Trophoblast cell (in vitro differentiated cells and primary cell): Measurements from ENCODE around the gene PASK.

Source experiments
- DNase-seq, 2 donors: peaks; one replicate each; pipeline ENCODE4 v3.0.0-alpha.2; 2016
- H2AFZ ChIP-seq: 2 replicates; pipeline ENCODE4 v1.6.1; 2013; ENCODE audit warnings: low read length, moderate library complexity, mild to moderate bottlenecking; ENCODE audit not compliant: insufficient read depth, poor library complexity
- H2AK5ac ChIP-seq: 2 replicates; pipeline ENCODE4 v1.6.1; 2013; ENCODE audit warnings: mild to moderate bottlenecking, low read length
- H2BK120ac ChIP-seq: 2 replicates; pipeline ENCODE4 v1.6.1; 2013; ENCODE audit warnings: low read length, mild to moderate bottlenecking, moderate library complexity; ENCODE audit not compliant: insufficient read depth, poor library complexity
- H2BK12ac ChIP-seq: 2 replicates; pipeline ENCODE4 v1.6.1; 2013; ENCODE audit warnings: mild to moderate bottlenecking, low read length, moderate library complexity
- H2BK5ac ChIP-seq: 2 replicates; pipeline ENCODE4 v1.6.1; 2013; ENCODE audit warnings: low read length, low read depth, moderate library complexity, mild to moderate bottlenecking; ENCODE audit not compliant: poor library complexity
- H3K14ac ChIP-seq: 2 replicates; pipeline ENCODE4 v1.6.1; 2013; ENCODE audit warnings: mild to moderate bottlenecking, low read length
- H3K18ac ChIP-seq: 2 replicates; pipeline ENCODE4 v1.6.1; 2013; ENCODE audit warnings: mild to moderate bottlenecking, low read length
- H3K23ac ChIP-seq: 2 replicates; pipeline ENCODE4 v1.6.1; 2013; ENCODE audit warnings: low read length
- H3K27ac ChIP-seq: 2 replicates; pipeline ENCODE4 v1.5.1; 2013; ENCODE audit warnings: low read depth, mild to moderate bottlenecking, inconsistent platforms, low read length, moderate library complexity
- H3K27me3 ChIP-seq: 2 replicates; pipeline ENCODE4 v1.6.1; 2013; ENCODE audit warnings: inconsistent platforms, mild to moderate bottlenecking, low read length, moderate library complexity; ENCODE audit not compliant: insufficient read depth
- H3K36me3 ChIP-seq, 2 experiments: 1 replicate in 1 of 2; 2 replicates in 1 of 2; pipeline ENCODE4 v1.6.1; 2013; ENCODE audit warnings: low read length in 2 of 2, mild to moderate bottlenecking in 2 of 2, moderate library complexity in 1 of 2; ENCODE audit not compliant: insufficient read depth in 2 of 2, control insufficient read depth in 1 of 2
- H3K4ac ChIP-seq: 2 replicates; pipeline ENCODE4 v1.6.1; 2013; ENCODE audit warnings: low read depth, mild to moderate bottlenecking, low read length, moderate library complexity
- H3K4me1 ChIP-seq, 2 experiments: 1 replicate in 1 of 2; 2 replicates in 1 of 2; pipeline ENCODE4 v1.6.1; 2013; ENCODE audit warnings: low read length in 2 of 2, mild to moderate bottlenecking in 2 of 2, moderate library complexity in 1 of 2; ENCODE audit not compliant: insufficient read depth in 2 of 2, control insufficient read depth in 1 of 2
- H3K4me2 ChIP-seq: 2 replicates; pipeline ENCODE4 v1.6.1; 2013; ENCODE audit warnings: inconsistent platforms, mild to moderate bottlenecking, low read length, moderate library complexity
- H3K4me3 ChIP-seq: 2 replicates; pipeline ENCODE4 v1.5.1; 2013; ENCODE audit warnings: mild to moderate bottlenecking, low read depth, low read length, inconsistent platforms
- H3K79me1 ChIP-seq: one replicate; pipeline ENCODE4 v1.6.1; 2013; ENCODE audit warnings: low read length
- H3K79me2 ChIP-seq: 2 replicates; pipeline ENCODE4 v1.6.1; 2013; ENCODE audit warnings: low read length, mild to moderate bottlenecking; ENCODE audit not compliant: control insufficient read depth, insufficient read depth, poor library complexity
- H3K9ac ChIP-seq: 2 replicates; pipeline ENCODE4 v1.6.1; 2013; ENCODE audit warnings: mild to moderate bottlenecking, low read length
- H3K9me3 ChIP-seq: 2 replicates; pipeline ENCODE4 v1.6.1; 2013; ENCODE audit warnings: low read depth, mild to moderate bottlenecking, control low read depth, inconsistent platforms, low read length; ENCODE audit not compliant: insufficient read depth
- H4K12ac ChIP-seq: 2 replicates; pipeline ENCODE4 v1.6.1; 2013; ENCODE audit warnings: low read depth, mild to moderate bottlenecking, low read length, moderate library complexity
- H4K8ac ChIP-seq: 2 replicates; pipeline ENCODE4 v1.6.1; 2013; ENCODE audit warnings: low read depth, mild to moderate bottlenecking, low read length, moderate library complexity
- H4K91ac ChIP-seq: one replicate; pipeline ENCODE4 v1.6.1; 2013; ENCODE audit warnings: low read depth, mild to moderate bottlenecking, low read length, moderate library complexity
- whole genome bisulfite sequencing: extraction: QIAGEN DNeasy Blood & Tissue Kit; methylation state at CpG from one replicate; pipeline ENCODE4 v1.1.7; 2013; ENCODE audit warnings: missing lambda C conversion rate; ENCODE audit not compliant: insufficient read length, insufficient coverage; ENCODE audit errors: extremely low coverage; 5-methylcytosine and 5-hydroxymethylcytosine counted together

Gene PASK

GRCh38 chr2:241147336-241147735 is 1.9 kb downstream of the PASK start:
- no peak overlapping the region for H3K9ac ChIP-seq
- H3K4me1 ChIP-seq = peaks cover 6 to 13% of the 10 kb centered on the region in 2 experiments
- no peaks in the 10 kb centered on the region for H3K27me3 ChIP-seq
- H3K14ac ChIP-seq = no peak overlapping the region
- no peak overlapping the region for H2AK5ac ChIP-seq
- no peak overlapping the region for H4K8ac ChIP-seq
- no peak overlapping the region for H3K23ac ChIP-seq
- WGBS = no CpG with 5 or more reads among the region's 3 CpGs
- peaks cover 7% of the 10 kb centered on the region for H3K79me1 ChIP-seq
- H2BK5ac ChIP-seq = no peak overlapping the region
- no peak overlapping the region for H4K12ac ChIP-seq
- H3K9me3 ChIP-seq = no peaks in the 10 kb centered on the region
- peaks cover 0 to 3% of the 10 kb centered on the region in 2 experiments for H3K36me3 ChIP-seq
- H3K4ac ChIP-seq = no peak overlapping the region
- H3K4me3 ChIP-seq = no peak overlapping the region
- no peak for DNase-seq
- H3K18ac ChIP-seq = no peak overlapping the region
- no peak overlapping the region for H4K91ac ChIP-seq
- no peak overlapping the region for H2BK12ac ChIP-seq
- H3K4me2 ChIP-seq = no peak overlapping the region
- no peak overlapping the region for H3K27ac ChIP-seq
- H3K79me2 ChIP-seq = peaks cover 5% of the 10 kb centered on the region
- no peak overlapping the region for H2BK120ac ChIP-seq
- no peak overlapping the region for H2AFZ ChIP-seq

GRCh38 chr2:241146286-241146685 is 3.0 kb downstream of the PASK start:
- no CpG with 5 or more reads among the region's 4 CpGs for WGBS
- no peak for DNase-seq

GRCh38 chr2:241142593-241142992 is 6.7 kb downstream of the PASK start:
- no peak overlapping the region for H2BK12ac ChIP-seq
- H3K4me3 ChIP-seq = no peak overlapping the region
- no peak overlapping the region for H2BK120ac ChIP-seq
- H4K12ac ChIP-seq = no peak overlapping the region
- no peak overlapping the region for H3K4me2 ChIP-seq
- no peak for DNase-seq
- H3K4me1 ChIP-seq = no peaks in the 10 kb centered on the region
- WGBS = no CpG with 5 or more reads among the region's 9 CpGs
- H3K18ac ChIP-seq = no peak overlapping the region
- no peak overlapping the region for H2BK5ac ChIP-seq
- H3K9ac ChIP-seq = no peak overlapping the region
- no peak overlapping the region for H3K23ac ChIP-seq
- H2AFZ ChIP-seq = no peak overlapping the region
- H3K9me3 ChIP-seq = no peaks in the 10 kb centered on the region
- H3K79me1 ChIP-seq = no peaks in the 10 kb centered on the region
- no peak overlapping the region for H2AK5ac ChIP-seq
- H3K14ac ChIP-seq = no peak overlapping the region
- no peak overlapping the region for H4K8ac ChIP-seq
- no peak overlapping the region for H3K27ac ChIP-seq
- no peaks in the 10 kb centered on the region for H3K27me3 ChIP-seq
- peaks cover 10 to 17% of the 10 kb centered on the region in 2 experiments for H3K36me3 ChIP-seq
- no peak overlapping the region for H4K91ac ChIP-seq
- no peak overlapping the region for H3K4ac ChIP-seq
- H3K79me2 ChIP-seq = no peaks in the 10 kb centered on the region

More at GRCh38 chr2:241146286-241146685, 3.0 kb downstream of the PASK start:
- no peak overlapping the region for H4K91ac ChIP-seq
- H4K12ac ChIP-seq = no peak overlapping the region
- no peaks in the 10 kb centered on the region for H3K27me3 ChIP-seq
- no peak overlapping the region for H3K9ac ChIP-seq
- H3K4me1 ChIP-seq = peaks cover 5 to 8% of the 10 kb centered on the region in 2 experiments
- no peak overlapping the region for H2AK5ac ChIP-seq
- no peak overlapping the region for H3K18ac ChIP-seq
- H3K27ac ChIP-seq = no peak overlapping the region
- no peak overlapping the region for H3K14ac ChIP-seq
- H3K36me3 ChIP-seq = peaks cover 0 to 5% of the 10 kb centered on the region in 2 experiments
- H2BK5ac ChIP-seq = no peak overlapping the region
- H3K79me2 ChIP-seq = peaks cover 5% of the 10 kb centered on the region
- H3K9me3 ChIP-seq = no peaks in the 10 kb centered on the region
- H3K4me2 ChIP-seq = no peak overlapping the region
- peaks cover 7% of the 10 kb centered on the region for H3K79me1 ChIP-seq
- no peak overlapping the region for H2BK120ac ChIP-seq
- no peak overlapping the region for H3K4ac ChIP-seq
- no peak overlapping the region for H2AFZ ChIP-seq
- H3K4me3 ChIP-seq = no peak overlapping the region
- no peak overlapping the region for H4K8ac ChIP-seq
- no peak overlapping the region for H3K23ac ChIP-seq
- H2BK12ac ChIP-seq = no peak overlapping the region

GRCh38 chr2:241142063-241142462 is 7.2 kb downstream of the PASK start:
- H3K27ac ChIP-seq = no peak overlapping the region
- H3K79me1 ChIP-seq = no peaks in the 10 kb centered on the region
- H3K18ac ChIP-seq = no peak overlapping the region
- H4K8ac ChIP-seq = no peak overlapping the region
- H2BK12ac ChIP-seq = no peak overlapping the region
- H3K4me2 ChIP-seq = no peak overlapping the region
- H3K9ac ChIP-seq = no peak overlapping the region
- H3K4me1 ChIP-seq = no peaks in the 10 kb centered on the region
- no peak overlapping the region for H3K4me3 ChIP-seq
- H3K36me3 ChIP-seq = peaks cover 13 to 21% of the 10 kb centered on the region in 2 experiments
- H2AFZ ChIP-seq = no peak overlapping the region
- no peak overlapping the region for H2BK5ac ChIP-seq
- H4K12ac ChIP-seq = no peak overlapping the region
- no peaks in the 10 kb centered on the region for H3K79me2 ChIP-seq
- no peak overlapping the region for H4K91ac ChIP-seq
- H3K27me3 ChIP-seq = no peaks in the 10 kb centered on the region
- DNase-seq = no peak
- H2AK5ac ChIP-seq = no peak overlapping the region
- H3K4ac ChIP-seq = no peak overlapping the region
- no peak overlapping the region for H3K14ac ChIP-seq
- no peak overlapping the region for H2BK120ac ChIP-seq
- no CpG with 5 or more reads among the region's 6 CpGs for WGBS
- H3K23ac ChIP-seq = no peak overlapping the region
- no peaks in the 10 kb centered on the region for H3K9me3 ChIP-seq
